Immature natural killer cell (primary cell): ENCODE data around the gene TMEM145. TPM values are rescaled to one million over a fixed set of nuclear protein-coding genes. Genes with fewer than 3 reads are reported as not detected.

ENCODE experiments used
- DNase-seq, 3 donors: peaks; one replicate each; pipeline ENCODE4 v3.0.0; 2022; ENCODE audit warnings: mixed read lengths in 1 of 3
- H3K27ac Mint-ChIP-seq, 6 donors: one replicate each; pipeline ENCODE4 v1.8.0; 2020; ENCODE audit warnings: mixed read lengths in 6 of 6, mild to moderate bottlenecking in 5 of 6, inconsistent platforms in 4 of 6, moderate library complexity in 3 of 6
- H3K27me3 Mint-ChIP-seq, 3 donors: one replicate each; pipeline ENCODE4 v1.8.0; 2020 to 2021; ENCODE audit warnings: low read depth in 3 of 3, mild to moderate bottlenecking in 3 of 3, mixed read lengths in 3 of 3, moderate library complexity in 3 of 3, inconsistent platforms in 1 of 3
- H3K36me3 Mint-ChIP-seq, 3 donors: one replicate each; pipeline ENCODE4 v1.8.0; 2020; ENCODE audit warnings: mixed read lengths in 3 of 3, inconsistent platforms in 2 of 3, mild to moderate bottlenecking in 2 of 3
- H3K4me1 Mint-ChIP-seq, 2 donors: one replicate each; pipeline ENCODE4 v1.8.0; 2020; ENCODE audit warnings: inconsistent platforms in 2 of 2, mild to moderate bottlenecking in 2 of 2, mixed read lengths in 2 of 2, moderate library complexity in 1 of 2
- H3K4me3 Mint-ChIP-seq, 5 donors: one replicate each; pipeline ENCODE4 v1.8.0; 2020; ENCODE audit warnings: mild to moderate bottlenecking in 5 of 5, mixed read lengths in 5 of 5, inconsistent platforms in 3 of 5, moderate library complexity in 3 of 5
- H3K9me3 Mint-ChIP-seq, 6 donors: one replicate each; pipeline ENCODE4 v1.8.0; 2020; ENCODE audit warnings: mild to moderate bottlenecking in 6 of 6, mixed read lengths in 6 of 6, inconsistent platforms in 4 of 6, moderate library complexity in 3 of 6
- polyA plus RNA-seq, 3 donors: library from polyadenylated mRNA; unstranded; fragments of 300-500 nt; fragmentation: Illumina TruSeq; gene quantifications; one replicate each; pipeline ENCODE4 v1.2.3, GENCODE V29; 2021

The TMEM145 gene
- polyA plus RNA-seq, 3 donors from 2014 or later = not detected

DNA sequence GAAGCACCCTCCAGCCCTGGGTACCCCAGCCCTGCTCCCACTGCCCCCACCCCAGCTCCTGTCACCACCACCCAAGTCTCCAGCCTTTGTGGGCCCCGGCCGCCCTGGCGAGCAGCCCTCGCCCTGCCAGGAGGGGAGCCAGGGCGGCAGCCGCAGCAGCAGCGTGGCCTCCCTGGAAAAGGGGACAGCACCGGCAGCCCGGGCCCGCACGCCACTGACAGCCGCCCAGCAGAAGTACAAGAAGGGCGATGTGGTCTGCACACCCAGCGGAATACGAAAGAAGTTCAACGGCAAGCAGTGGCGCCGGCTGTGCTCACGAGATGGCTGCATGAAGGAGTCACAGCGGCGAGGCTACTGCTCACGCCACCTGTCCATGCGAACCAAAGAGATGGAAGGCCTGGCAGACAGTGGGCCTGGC is 40.1 kb upstream of the TMEM145 start:
- no peak for DNase-seq
- Mint-ChIP-seq H3K4me1 (peaks cover 17 to 36% of the 10 kb centered on the region in 2 donors), H3K36me3 (peaks cover 0 to 13% (median 4%) of the 10 kb centered on the region in 3 donors), H3K27me3 (peaks cover 3 to 11% (median 5%) of the 10 kb centered on the region in 3 donors), H3K27ac (no peak overlapping the region), H3K4me3 (no peak overlapping the region), H3K9me3 (no peaks in the 10 kb centered on the region)

DNA sequence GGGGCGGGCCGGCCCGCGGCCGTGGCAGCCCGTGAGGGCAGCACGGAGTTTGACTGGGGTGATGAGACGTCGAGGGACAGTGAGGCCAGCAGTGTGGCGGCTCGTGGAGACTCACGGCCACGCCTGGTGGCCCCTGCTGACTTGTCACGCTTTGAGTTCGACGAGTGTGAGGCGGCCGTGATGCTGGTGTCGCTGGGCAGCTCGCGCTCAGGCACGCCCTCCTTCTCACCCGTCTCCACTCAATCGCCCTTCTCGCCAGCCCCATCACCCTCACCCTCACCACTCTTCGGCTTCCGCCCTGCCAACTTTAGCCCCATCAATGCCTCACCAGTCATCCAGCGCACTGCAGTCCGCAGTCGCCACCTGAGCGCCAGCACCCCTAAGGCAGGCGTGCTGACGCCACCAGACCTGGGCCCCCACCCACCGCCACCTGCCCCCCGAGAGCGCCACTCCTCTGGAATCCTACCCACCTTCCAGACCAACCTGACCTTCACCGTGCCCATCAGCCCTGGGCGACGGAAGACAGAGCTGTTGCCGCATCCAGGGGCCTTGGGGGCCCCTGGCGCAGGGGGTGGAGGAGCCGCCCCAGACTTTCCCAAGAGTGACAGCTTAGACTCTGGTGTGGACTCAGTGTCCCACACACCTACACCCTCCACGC is 39.6 kb upstream of the TMEM145 start:
- no peaks in the 10 kb centered on the region for H3K9me3 Mint-ChIP-seq
- peaks cover 22 to 41% of the 10 kb centered on the region in 2 donors for H3K4me1 Mint-ChIP-seq
- H3K36me3 Mint-ChIP-seq = peaks cover 0 to 13% (median 4%) of the 10 kb centered on the region in 3 donors
- H3K27me3 Mint-ChIP-seq = peaks cover 3 to 11% (median 5%) of the 10 kb centered on the region in 3 donors
- H3K27ac Mint-ChIP-seq = peak overlapping the region in 1 of 6 donors; percentile 46
- DNase-seq = no peak
- H3K4me3 Mint-ChIP-seq = no peak overlapping the region

DNA sequence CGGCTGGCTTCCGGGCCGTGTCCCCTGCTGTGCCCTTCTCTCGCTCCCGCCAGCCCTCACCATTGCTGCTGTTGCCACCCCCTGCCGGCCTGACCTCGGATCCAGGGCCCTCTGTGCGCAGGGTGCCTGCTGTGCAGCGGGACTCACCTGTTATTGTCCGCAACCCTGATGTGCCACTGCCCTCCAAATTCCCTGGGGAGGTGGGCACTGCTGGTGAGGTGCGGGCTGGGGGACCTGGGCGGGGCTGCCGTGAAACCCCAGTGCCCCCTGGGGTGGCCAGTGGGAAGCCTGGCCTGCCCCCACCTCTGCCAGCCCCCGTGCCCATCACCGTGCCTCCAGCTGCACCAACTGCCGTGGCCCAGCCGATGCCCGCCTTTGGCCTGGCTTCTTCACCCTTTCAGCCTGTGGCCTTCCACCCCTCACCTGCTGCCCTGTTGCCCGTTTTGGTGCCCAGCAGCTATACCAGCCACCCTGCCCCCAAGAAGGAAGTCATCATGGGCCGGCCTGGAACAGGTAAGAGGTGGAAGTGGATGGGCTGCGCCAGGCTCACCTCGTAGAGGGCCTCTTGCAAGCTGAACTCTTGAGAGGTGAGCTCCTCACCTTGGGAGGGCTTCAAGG is 38.9 kb upstream of the TMEM145 start:
- H3K9me3 Mint-ChIP-seq = no peaks in the 10 kb centered on the region
- H3K27ac Mint-ChIP-seq = peak overlapping the region in 1 of 6 donors; percentile 13
- H3K4me1 Mint-ChIP-seq = peaks cover 28 to 47% of the 10 kb centered on the region in 2 donors
- peaks cover 3 to 11% (median 5%) of the 10 kb centered on the region in 3 donors for H3K27me3 Mint-ChIP-seq
- no peak overlapping the region for H3K4me3 Mint-ChIP-seq
- no peak for DNase-seq
- H3K36me3 Mint-ChIP-seq = peaks cover 0 to 13% (median 4%) of the 10 kb centered on the region in 3 donors

DNA sequence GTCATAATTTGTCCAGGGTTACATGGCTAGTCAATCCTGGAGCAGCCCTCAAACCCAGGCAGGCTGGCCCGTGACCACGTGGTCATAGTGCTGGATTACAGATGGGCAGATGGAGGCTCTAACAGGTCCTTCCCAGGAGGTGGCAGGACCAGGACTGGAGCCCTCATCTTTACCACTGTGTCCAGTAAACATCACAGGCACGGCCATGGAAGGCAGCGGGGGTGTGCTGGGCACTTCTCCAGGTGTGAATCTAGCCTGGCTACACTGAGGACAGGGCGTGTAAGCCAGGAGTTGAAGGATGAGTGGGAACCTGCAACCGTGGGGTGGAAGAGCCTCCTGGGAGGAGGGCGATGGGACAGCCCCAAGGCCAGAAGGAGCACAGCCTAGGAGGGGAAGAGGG is 38.0 kb upstream of the TMEM145 start:
- DNase-seq = no peak
- Mint-ChIP-seq H3K4me1 (peaks cover 35 to 46% of the 10 kb centered on the region in 2 donors), H3K4me3 (no peak overlapping the region), H3K27ac (no peak overlapping the region), H3K27me3 (peaks cover 5 to 9% (median 7%) of the 10 kb centered on the region in 3 donors), H3K36me3 (peaks cover 0 to 13% (median 8%) of the 10 kb centered on the region in 3 donors), H3K9me3 (no peaks in the 10 kb centered on the region)

DNA sequence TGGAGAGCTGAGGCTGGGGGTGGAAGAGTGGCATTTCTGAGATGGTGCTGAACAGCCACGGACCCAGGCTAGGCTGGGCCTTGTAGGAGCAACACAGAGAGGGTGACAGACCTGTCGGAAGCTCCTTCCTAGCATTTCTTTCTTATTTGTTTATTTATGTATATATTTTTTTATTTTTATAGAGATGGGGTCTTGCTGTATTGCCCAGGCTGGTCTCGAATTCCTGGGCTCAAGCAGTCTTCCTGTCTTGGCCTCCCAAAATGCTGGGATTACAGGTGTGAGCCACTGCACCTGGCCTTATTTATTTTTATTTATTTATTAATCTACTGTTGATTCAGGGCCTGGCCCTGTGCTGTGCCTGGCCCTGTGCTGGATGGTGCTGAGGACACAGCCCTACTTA is 37.6 kb upstream of the TMEM145 start:
- Mint-ChIP-seq H3K4me1 (peaks cover 35 to 42% of the 10 kb centered on the region in 2 donors), H3K36me3 (peaks cover 0 to 13% (median 8%) of the 10 kb centered on the region in 3 donors), H3K27me3 (peaks cover 5 to 8% (median 7%) of the 10 kb centered on the region in 3 donors), H3K9me3 (no peaks in the 10 kb centered on the region), H3K27ac (no peak overlapping the region), H3K4me3 (no peak overlapping the region)
- DNase-seq = no peak

DNA sequence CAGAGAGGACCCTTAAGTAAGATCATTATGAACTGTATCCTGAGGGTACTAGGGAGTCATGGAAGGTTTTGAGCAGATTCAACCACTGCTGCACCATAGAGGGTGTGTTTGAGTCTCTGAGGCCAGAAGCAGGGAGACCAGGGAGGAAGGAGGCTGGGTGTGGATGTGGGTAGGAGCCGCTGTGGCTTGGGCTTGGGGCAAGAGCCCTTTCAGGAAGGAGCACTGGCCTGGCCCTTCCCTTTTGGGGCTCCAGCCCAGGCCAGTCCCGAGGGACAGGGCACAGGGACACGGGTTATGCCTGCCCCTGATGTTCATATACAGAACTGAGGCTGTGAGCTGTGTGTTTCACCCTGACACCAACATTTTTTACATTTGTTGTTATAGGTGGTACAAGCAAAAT is 36.8 kb upstream of the TMEM145 start:
- peaks cover 0 to 13% (median 8%) of the 10 kb centered on the region in 3 donors for H3K36me3 Mint-ChIP-seq
- H3K27ac Mint-ChIP-seq = peak overlapping the region in 4 of 6 donors; percentile 58 to 70 (median 64)
- DNase-seq = no peak
- peaks cover 5 to 7% (median 6%) of the 10 kb centered on the region in 3 donors for H3K27me3 Mint-ChIP-seq
- H3K9me3 Mint-ChIP-seq = no peaks in the 10 kb centered on the region
- peaks cover 35 to 37% of the 10 kb centered on the region in 2 donors for H3K4me1 Mint-ChIP-seq
- peak overlapping the region in 1 of 5 donors; percentile 41 for H3K4me3 Mint-ChIP-seq

DNA sequence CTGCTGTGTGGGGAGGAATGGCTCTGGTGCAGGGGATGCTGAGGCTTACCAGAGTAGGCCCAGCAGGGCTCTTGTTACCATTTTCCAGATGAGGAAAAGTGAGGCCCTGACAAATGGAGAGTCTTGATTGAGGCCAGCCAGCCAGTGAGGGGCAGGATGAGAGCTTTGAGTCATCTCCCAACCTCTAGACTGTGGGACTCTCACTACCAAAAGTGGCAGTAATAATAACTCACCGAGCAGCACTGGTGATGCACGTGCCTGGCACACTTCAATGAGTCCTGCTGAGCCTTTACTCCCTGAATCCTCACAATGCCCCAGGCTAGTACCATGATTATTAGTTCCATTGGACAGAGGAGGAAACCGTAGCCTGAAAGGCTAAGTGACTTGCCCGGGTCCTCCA is 36.3 kb upstream of the TMEM145 start:
- DNase-seq = no peak
- H3K9me3 Mint-ChIP-seq = no peaks in the 10 kb centered on the region
- H3K27me3 Mint-ChIP-seq = peaks cover 5 to 6% (median 6%) of the 10 kb centered on the region in 3 donors
- H3K4me3 Mint-ChIP-seq = no peak overlapping the region
- H3K36me3 Mint-ChIP-seq = peaks cover 0 to 13% (median 8%) of the 10 kb centered on the region in 3 donors
- H3K27ac Mint-ChIP-seq = peak overlapping the region in 1 of 6 donors; percentile 34
- H3K4me1 Mint-ChIP-seq = peaks cover 34 to 35% of the 10 kb centered on the region in 2 donors

DNA sequence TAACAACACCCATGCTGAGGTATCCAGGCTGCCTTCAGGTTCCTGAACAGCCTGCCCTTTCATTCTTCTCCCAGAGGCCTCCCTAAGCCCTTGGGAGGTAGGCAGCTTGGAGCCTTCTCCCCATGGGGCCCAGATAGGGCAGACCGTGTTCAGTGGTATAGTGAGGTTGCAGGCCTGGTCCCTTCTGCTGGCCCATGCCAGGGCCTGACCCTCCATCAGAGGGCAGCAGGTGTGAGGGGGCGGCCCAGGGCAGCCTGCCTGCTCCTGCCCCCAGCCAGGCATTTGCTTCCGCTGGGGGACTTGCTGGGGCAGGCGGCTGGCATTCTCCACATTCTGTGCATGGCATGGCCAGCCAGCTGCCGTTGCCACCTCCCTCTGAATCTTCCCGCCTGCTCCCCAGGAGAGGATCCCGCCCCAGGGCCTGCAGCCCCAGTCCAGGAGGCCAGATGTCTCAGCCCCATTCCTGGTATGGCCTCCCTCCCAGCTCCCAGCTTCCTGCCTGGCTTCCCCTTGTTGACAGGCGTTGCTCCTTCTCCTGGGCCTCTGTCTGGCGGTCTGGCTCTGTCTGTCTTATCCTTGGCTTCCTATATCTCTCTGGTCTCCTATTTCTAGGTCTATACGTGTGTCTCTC is 35.2 kb upstream of the TMEM145 start:
- H3K9me3 Mint-ChIP-seq = no peaks in the 10 kb centered on the region
- peak overlapping the region in 1 of 5 donors; percentile 46 for H3K4me3 Mint-ChIP-seq
- no peak for DNase-seq
- H3K27ac Mint-ChIP-seq = peak overlapping the region; percentile 17 to 96 (median 58)
- peaks cover 6 to 8% (median 8%) of the 10 kb centered on the region in 3 donors for H3K27me3 Mint-ChIP-seq
- peaks cover 34 to 35% of the 10 kb centered on the region in 2 donors for H3K4me1 Mint-ChIP-seq
- H3K36me3 Mint-ChIP-seq = peaks cover 0 to 13% (median 8%) of the 10 kb centered on the region in 3 donors

DNA sequence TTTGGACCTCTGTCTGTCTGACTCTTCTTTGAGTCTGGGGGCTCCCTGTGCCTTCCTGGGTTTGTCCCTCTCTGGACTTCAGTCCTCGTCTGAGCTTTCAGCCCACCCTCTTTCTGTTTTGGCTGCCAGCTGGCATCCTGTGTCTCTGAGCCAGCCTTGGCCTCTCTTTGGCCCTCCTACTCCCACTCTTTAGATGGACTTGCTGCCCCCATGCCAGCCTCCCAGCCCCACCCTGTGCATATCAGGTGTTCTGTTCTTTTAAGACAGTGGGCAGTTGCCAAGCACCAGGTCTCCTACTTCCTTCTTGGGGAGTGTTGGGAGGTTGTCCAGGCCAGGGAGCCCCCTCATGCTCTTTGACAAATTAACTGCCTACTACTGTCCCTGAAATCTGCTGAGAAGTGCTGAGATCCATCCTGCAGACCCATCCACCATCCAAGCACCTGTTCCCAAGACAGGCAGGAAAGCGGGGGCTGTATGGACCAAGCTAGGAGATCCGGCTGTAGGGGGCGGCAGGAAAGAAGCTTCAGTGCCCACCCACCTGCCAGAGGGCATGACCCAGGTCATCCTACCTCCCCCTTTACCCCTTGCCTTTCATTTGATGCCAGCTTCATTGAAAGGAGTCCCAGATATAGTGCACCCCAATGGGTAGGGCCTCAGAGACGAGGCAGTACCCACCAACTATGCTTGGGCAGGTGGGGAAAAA is 34.5 kb upstream of the TMEM145 start:
- no peaks in the 10 kb centered on the region for H3K9me3 Mint-ChIP-seq
- peaks cover 0 to 13% (median 8%) of the 10 kb centered on the region in 3 donors for H3K36me3 Mint-ChIP-seq
- peak overlapping the region; percentile 22 to 97 (median 93) for H3K27ac Mint-ChIP-seq
- H3K4me3 Mint-ChIP-seq = peak overlapping the region; percentile 86 to 98 (median 95)
- H3K4me1 Mint-ChIP-seq = peaks cover 34 to 35% of the 10 kb centered on the region in 2 donors
- peaks cover 6 to 8% (median 8%) of the 10 kb centered on the region in 3 donors for H3K27me3 Mint-ChIP-seq
- DNase-seq = no peak

DNA sequence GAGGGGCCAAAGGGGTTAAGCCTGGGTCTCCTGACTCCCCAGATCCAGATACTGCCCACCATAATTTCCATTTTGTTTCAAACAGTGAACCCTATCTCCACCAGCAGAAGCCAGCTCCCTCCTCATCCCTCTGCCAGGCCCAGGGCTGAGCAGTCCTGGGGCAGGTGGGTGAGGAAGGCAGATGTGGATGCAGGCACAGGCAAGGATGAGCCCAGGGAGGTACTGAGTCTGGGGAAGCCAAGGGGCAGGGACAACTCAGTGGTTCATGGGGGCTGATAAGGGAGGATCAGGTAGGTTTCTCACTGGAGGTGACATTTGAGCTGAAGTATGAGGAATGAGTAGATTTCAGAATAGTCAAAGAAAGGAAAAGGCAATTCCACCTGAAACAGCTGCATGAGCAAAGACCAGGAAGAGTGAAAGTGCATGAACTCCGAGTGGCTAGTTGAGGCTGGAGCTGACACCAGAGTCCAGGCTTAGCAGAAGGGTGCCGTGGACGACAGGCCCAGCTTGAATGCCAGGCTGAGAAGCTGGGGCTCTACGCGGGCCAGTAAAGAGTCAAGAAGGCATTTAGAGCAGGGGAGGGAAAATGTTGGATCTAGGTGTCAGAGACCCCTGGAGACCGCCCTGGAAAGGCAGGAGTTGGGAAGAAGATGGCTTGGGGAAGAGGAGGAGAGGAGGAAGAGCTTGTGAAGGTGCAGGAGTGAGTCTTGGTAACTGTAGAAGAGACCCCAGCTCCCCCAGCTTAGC is 33.8 kb upstream of the TMEM145 start:
- peaks cover 34 to 35% of the 10 kb centered on the region in 2 donors for H3K4me1 Mint-ChIP-seq
- no peak for DNase-seq
- H3K36me3 Mint-ChIP-seq = peaks cover 0 to 13% (median 8%) of the 10 kb centered on the region in 3 donors
- no peaks in the 10 kb centered on the region for H3K9me3 Mint-ChIP-seq
- peak overlapping the region; percentile 86 to 98 (median 95) for H3K4me3 Mint-ChIP-seq
- peaks cover 6 to 8% (median 8%) of the 10 kb centered on the region in 3 donors for H3K27me3 Mint-ChIP-seq
- peak overlapping the region; percentile 93 to 97 (median 95) for H3K27ac Mint-ChIP-seq

DNA sequence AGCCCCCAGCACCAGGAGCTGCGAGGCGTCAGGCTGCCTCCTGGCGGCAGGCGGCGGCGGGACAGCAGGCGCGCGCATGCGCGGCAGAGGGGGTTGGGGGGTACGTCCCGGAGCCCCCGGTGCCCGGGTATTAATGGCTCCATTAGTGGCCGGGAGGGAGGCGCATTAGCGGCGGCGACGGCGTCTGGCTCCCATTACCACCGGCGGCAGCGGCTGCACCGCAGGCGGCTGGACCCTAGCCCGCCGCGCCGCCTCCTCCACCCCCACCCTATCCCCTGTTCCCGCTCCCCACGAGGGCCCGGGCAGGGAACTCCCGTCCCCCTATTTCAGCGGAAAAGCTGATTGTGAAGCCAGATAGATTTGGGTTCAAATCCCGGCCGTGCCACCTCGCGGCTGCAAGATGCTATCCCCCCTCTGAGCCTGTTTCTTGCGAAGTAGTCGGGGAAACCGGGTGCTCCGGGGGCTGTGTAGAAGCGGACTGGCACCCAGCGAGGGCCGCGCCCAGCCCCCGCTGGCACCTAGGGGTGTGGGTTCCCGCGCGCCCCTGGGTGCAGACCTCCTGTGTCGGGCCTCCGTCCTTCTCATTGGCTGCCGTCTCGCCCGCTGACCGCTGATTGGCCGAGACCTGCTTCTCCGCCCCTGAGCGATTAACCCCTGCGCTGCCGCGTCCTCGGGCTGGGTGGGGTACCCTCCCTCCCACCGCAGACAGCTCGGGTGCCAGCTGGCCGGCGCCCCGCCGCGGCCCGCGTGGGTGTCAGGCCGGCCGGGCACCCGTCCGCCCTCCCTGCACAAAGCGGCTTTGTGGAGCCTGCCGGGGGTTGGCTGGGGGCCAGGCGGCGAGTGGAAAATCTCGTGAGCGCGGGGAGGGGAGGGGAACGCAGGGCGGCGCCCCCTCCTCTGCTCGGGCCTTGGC is 33.0 kb upstream of the TMEM145 start:
- H3K27ac Mint-ChIP-seq = peak overlapping the region; percentile 93 to 97 (median 95)
- H3K4me1 Mint-ChIP-seq = peaks cover 35% of the 10 kb centered on the region in 2 donors
- peaks cover 11 to 13% (median 13%) of the 10 kb centered on the region in 3 donors for H3K27me3 Mint-ChIP-seq
- no peaks in the 10 kb centered on the region for H3K9me3 Mint-ChIP-seq
- peaks cover 0 to 8% (median 7%) of the 10 kb centered on the region in 3 donors for H3K36me3 Mint-ChIP-seq
- peak overlapping the region; percentile 86 to 98 (median 95) for H3K4me3 Mint-ChIP-seq
- peak; percentile 83 to 86 (median 85) for DNase-seq

DNA sequence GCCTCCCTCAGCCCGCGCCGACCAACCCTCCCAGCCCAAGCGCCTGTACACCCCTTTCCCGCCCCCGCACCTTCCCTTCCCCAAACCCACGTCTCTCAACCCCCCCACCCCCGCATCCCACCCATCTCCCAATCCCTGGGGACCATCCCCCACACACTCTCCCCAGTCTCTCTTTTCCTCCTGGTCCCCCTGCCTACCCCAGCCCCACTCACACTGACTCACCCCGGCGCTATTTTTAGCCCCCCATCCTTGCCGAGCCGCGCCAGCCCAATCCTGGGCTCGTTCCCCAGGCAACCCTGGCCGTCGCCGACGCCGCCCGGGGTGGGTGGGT is 32.3 kb upstream of the TMEM145 start:
- no peaks in the 10 kb centered on the region for H3K9me3 Mint-ChIP-seq
- peak overlapping the region in 4 of 6 donors; percentile 17 to 96 (median 63) for H3K27ac Mint-ChIP-seq
- H3K4me1 Mint-ChIP-seq = peaks cover 39% of the 10 kb centered on the region in 2 donors
- peak overlapping the region in 3 of 5 donors; percentile 12 to 69 (median 38) for H3K4me3 Mint-ChIP-seq
- DNase-seq = no peak
- H3K27me3 Mint-ChIP-seq = peaks cover 11 to 14% (median 13%) of the 10 kb centered on the region in 3 donors
- peaks cover 0 to 8% (median 5%) of the 10 kb centered on the region in 3 donors for H3K36me3 Mint-ChIP-seq
